ENCODE results near the gene GJB2.

- TF ChIP-seq POLR2A (IDR thresholded peaks at IDR 0.05; ENCODE audit: low read depth, low read length) = no peak
- no peak for TF ChIP-seq POLR2AphosphoS5 (IDR thresholded peaks at IDR 0.05; ENCODE audit: low read depth, low read length)
- no peak for TF ChIP-seq TAF1 (IDR thresholded peaks at IDR 0.05; ENCODE audit: borderline replicate concordance, low read depth, low read length)
Measured at GRCh38 chr13:20151016-20151415, 41.7 kb downstream of the GJB2 start.

Measured in GM12892 (cell line).